OCI-LY1 (cell line): ENCODE data around the gene FOXJ1.
"Not testable (repeated sequence)": the region's sequence is repeated elsewhere in the genome, so short reads cannot be mapped to it uniquely, and the experiment has no call there.

Source experiments
- H2AFZ ChIP-seq: fragments of 200-600 bp; sonication (generic), shearing (Covaris generic); 2 replicates; pipeline ENCODE4 v1.6.0; 2014; ENCODE audit warnings: antibody characterized with exemption, mild to moderate bottlenecking, low read length
- H3F3A ChIP-seq: fragments of 200-600 bp; sonication (generic), shearing (Covaris generic); 2 replicates; pipeline ENCODE4 v1.6.0; 2014; ENCODE audit warnings: mild to moderate bottlenecking, antibody characterized with exemption, low read length, moderate library complexity; ENCODE audit not compliant: insufficient read depth
- H3K27ac ChIP-seq: fragments of 200-600 bp; sonication (generic); 2 replicates; pipeline ENCODE4 v1.5.1; 2014; ENCODE audit warnings: low read length, mixed run types, mild to moderate bottlenecking, low read depth; ENCODE audit not compliant: poor library complexity, severe bottlenecking
- H3K27me3 ChIP-seq: fragments of 200-600 bp; sonication (generic); 2 replicates; pipeline ENCODE4 v1.6.0; 2014; ENCODE audit warnings: antibody characterized with exemption, mild to moderate bottlenecking, low read length, moderate library complexity; ENCODE audit not compliant: insufficient read depth
- H3K36me3 ChIP-seq: fragments of 200-600 bp; sonication (generic); 2 replicates; pipeline ENCODE4 v1.6.1; 2014; ENCODE audit warnings: mild to moderate bottlenecking, antibody characterized with exemption, low read length, moderate library complexity, mixed read lengths; ENCODE audit not compliant: insufficient read depth
- H3K4me1 ChIP-seq: fragments of 200-600 bp; sonication (generic); 2 replicates; pipeline ENCODE4 v1.5.1; 2014; ENCODE audit warnings: mild to moderate bottlenecking, low read length, moderate library complexity; ENCODE audit not compliant: insufficient read depth, severe bottlenecking
- H3K4me2 ChIP-seq: fragments of 200-600 bp; sonication (generic), shearing (Covaris generic); 2 replicates; pipeline ENCODE4 v1.6.1; 2014; ENCODE audit warnings: low read length
- H3K4me3 ChIP-seq: fragments of 200-600 bp; sonication (generic); 2 replicates; pipeline ENCODE4 v1.5.1; 2014; ENCODE audit warnings: low read length, low read depth, mild to moderate bottlenecking, mixed read lengths; ENCODE audit not compliant: poor library complexity, severe bottlenecking
- H3K79me2 ChIP-seq: fragments of 200-600 bp; shearing (Covaris generic); 2 replicates; pipeline ENCODE4 v1.6.1; 2016; ENCODE audit warnings: mixed run types, low read length, mixed read lengths; ENCODE audit not compliant: insufficient read depth
- H3K9ac ChIP-seq: fragments of 200-600 bp; sonication (generic), shearing (Covaris generic); 2 replicates; pipeline ENCODE4 v1.6.1; 2014; ENCODE audit warnings: mild to moderate bottlenecking, low read length, mixed read lengths
- H3K9me2 ChIP-seq: fragments of 200-600 bp; sonication (generic), shearing (Covaris generic); 2 replicates; pipeline ENCODE4 v1.6.1; 2014; ENCODE audit warnings: low read depth, mild to moderate bottlenecking, low read length, mixed read lengths
- H3K9me3 ChIP-seq: fragments of 200-600 bp; shearing (Covaris generic); 2 replicates; pipeline ENCODE4 v1.6.1; 2014; ENCODE audit warnings: low read length, mixed read lengths
- H4K20me1 ChIP-seq: fragments of 200-600 bp; sonication (generic), shearing (Covaris generic); 2 replicates; pipeline ENCODE4 v1.6.0; 2016; ENCODE audit warnings: mild to moderate bottlenecking, low read length; ENCODE audit not compliant: insufficient read depth
- CTCF ChIP-seq: fragments of 200-600 bp; sonication (generic), shearing (Covaris generic); IDR thresholded peaks from 2 replicates; pipeline ENCODE4 v1.5.1; 2017; ENCODE audit warnings: mild to moderate bottlenecking, antibody characterized with exemption, low read length, moderate library complexity, mixed read lengths
- EZH2 ChIP-seq: fragments of 200-600 bp; sonication (generic), shearing (Covaris generic); IDR thresholded peaks from 2 replicates; pipeline ENCODE4 v1.8.0; 2017; ENCODE audit warnings: borderline replicate concordance, mixed run types, mild to moderate bottlenecking, antibody characterized with exemption, low read length, moderate library complexity, mixed read lengths

Gene FOXJ1

GRCh38 chr17:76188213-76189016 is 47.4 kb upstream of the FOXJ1 start:
- Histone ChIP-seq H3K9me2 (no peaks in the 10 kb centered on the region), H3K4me2 (no peak overlapping the region), H3F3A (no peaks in the 10 kb centered on the region), H4K20me1 (no peaks in the 10 kb centered on the region), H3K9ac (no peak overlapping the region), H2AFZ (no peak overlapping the region), H3K4me3 (no peak overlapping the region), H3K27ac (no peak overlapping the region), H3K9me3 (no peaks in the 10 kb centered on the region), H3K36me3 (no peaks in the 10 kb centered on the region), H3K79me2 (no peaks in the 10 kb centered on the region), H3K4me1 (peaks cover 10% of the 10 kb centered on the region), H3K27me3 (no peaks in the 10 kb centered on the region)
- TF ChIP-seq CTCF, result no peak
- TF ChIP-seq EZH2, result no peak

GRCh38 chr17:76186774-76187173 is 45.7 kb upstream of the FOXJ1 start:
- H3K27ac ChIP-seq, result not testable (repeated sequence)
- H3K4me1 ChIP-seq, result peaks cover 12% of the 10 kb centered on the region

GRCh38 chr17:76184290-76184689 is 43.2 kb upstream of the FOXJ1 start:
- no peaks in the 10 kb centered on the region for H3F3A ChIP-seq
- H3K9ac ChIP-seq, result no peak overlapping the region
- H3K4me3 ChIP-seq, result no peak overlapping the region
- TF ChIP-seq EZH2 (no peak), CTCF (no peak)
- peaks cover 21% of the 10 kb centered on the region for H3K4me1 ChIP-seq
- H2AFZ ChIP-seq, result no peak overlapping the region
- H4K20me1 ChIP-seq, result no peaks in the 10 kb centered on the region
- no peak overlapping the region for H3K27ac ChIP-seq
- no peaks in the 10 kb centered on the region for H3K27me3 ChIP-seq
- no peaks in the 10 kb centered on the region for H3K9me3 ChIP-seq
- no peaks in the 10 kb centered on the region for H3K9me2 ChIP-seq
- H3K4me2 ChIP-seq, result no peak overlapping the region
- no peaks in the 10 kb centered on the region for H3K36me3 ChIP-seq
- H3K79me2 ChIP-seq, result no peaks in the 10 kb centered on the region

More at GRCh38 chr17:76186774-76187173, 45.7 kb upstream of the FOXJ1 start:
- H4K20me1 ChIP-seq, H3K9ac ChIP-seq, H3K9me3 ChIP-seq, H3K79me2 ChIP-seq, H3K27me3 ChIP-seq, H3F3A ChIP-seq, H3K9me2 ChIP-seq, H2AFZ ChIP-seq, H3K4me3 ChIP-seq, H3K4me2 ChIP-seq, H3K36me3 ChIP-seq: not testable (repeated sequence)
